ENCODE data around the gene PRRG2.
"Not testable (repeated sequence)": the region's sequence is repeated elsewhere in the genome, so short reads cannot be mapped to it uniquely, and the experiment has no call there.

The PRRG2 gene

DNA sequence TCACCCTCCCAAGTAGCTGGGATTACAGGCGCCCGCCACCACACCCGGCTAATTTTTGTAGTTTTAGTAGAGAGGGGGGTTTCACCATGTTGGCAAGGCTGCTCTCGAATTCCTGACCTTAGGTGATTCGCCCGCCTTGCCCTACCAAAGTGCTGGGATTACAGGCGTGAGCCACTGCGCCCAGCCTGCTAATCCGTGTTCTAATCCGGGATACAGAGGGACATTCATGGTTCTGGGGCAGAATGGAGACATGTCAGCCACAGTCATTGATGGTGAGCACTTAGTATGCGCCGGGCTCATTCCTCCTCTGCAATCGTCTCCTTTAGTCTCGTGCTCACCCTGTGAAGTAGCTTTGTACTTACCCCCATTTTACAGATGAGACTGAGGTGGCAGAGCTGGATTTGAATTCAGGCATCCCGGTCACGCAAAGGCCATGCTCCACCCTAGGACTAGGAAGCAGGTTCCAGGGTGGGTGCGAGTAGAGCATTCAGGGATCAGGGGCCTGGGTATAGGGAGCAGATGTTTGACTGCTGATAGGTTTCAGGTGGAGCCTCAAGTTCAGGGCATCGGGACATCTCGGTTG, 50.6 kb downstream of the PRRG2 start:
- H3K27me3 ChIP-seq (replicated peaks), result no peaks in the 10 kb centered on the region
- H3K4me3 ChIP-seq (ENCODE audit: low read depth, low read length), result no peak overlapping the region
- in situ Hi-C loops (cut with HindIII; ENCODE audit: low pct_ligation_motif_present, low sequenced_read_pairs), result no loop called here
- DNase-seq, result no peak
- H3K36me3 ChIP-seq (replicated peaks), result peaks cover 8% of the 10 kb centered on the region
- TF ChIP-seq, protein P1, sequence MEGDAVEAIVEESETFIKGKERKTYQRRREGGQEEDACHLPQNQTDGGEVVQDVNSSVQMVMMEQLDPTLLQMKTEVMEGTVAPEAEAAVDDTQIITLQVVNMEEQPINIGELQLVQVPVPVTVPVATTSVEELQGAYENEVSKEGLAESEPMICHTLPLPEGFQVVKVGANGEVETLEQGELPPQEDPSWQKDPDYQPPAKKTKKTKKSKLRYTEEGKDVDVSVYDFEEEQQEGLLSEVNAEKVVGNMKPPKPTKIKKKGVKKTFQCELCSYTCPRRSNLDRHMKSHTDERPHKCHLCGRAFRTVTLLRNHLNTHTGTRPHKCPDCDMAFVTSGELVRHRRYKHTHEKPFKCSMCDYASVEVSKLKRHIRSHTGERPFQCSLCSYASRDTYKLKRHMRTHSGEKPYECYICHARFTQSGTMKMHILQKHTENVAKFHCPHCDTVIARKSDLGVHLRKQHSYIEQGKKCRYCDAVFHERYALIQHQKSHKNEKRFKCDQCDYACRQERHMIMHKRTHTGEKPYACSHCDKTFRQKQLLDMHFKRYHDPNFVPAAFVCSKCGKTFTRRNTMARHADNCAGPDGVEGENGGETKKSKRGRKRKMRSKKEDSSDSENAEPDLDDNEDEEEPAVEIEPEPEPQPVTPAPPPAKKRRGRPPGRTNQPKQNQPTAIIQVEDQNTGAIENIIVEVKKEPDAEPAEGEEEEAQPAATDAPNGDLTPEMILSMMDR (IDR thresholded peaks at IDR 0.05; ENCODE audit: low read depth, low read length, missing control alignments), result no peak
- no peak overlapping the region for H3K27ac ChIP-seq

- Histone ChIP-seq H3K27me3 (replicated peaks) (no peaks in the 10 kb centered on the region), H3K36me3 (replicated peaks) (peaks cover 4% of the 10 kb centered on the region), H3K4me3 (ENCODE audit: low read depth, low read length) (no peak overlapping the region), H3K27ac (no peak overlapping the region)
- DNase-seq, result no peak
- TF ChIP-seq, protein P1 (IDR thresholded peaks at IDR 0.05; ENCODE audit: low read depth, low read length, missing control alignments), result no peak
- in situ Hi-C loops (cut with HindIII; ENCODE audit: low pct_ligation_motif_present, low sequenced_read_pairs), result no loop called here
These were observed 51.5 kb downstream of the PRRG2 start for GRCh38 chr19:49632576-49632975.

DNA sequence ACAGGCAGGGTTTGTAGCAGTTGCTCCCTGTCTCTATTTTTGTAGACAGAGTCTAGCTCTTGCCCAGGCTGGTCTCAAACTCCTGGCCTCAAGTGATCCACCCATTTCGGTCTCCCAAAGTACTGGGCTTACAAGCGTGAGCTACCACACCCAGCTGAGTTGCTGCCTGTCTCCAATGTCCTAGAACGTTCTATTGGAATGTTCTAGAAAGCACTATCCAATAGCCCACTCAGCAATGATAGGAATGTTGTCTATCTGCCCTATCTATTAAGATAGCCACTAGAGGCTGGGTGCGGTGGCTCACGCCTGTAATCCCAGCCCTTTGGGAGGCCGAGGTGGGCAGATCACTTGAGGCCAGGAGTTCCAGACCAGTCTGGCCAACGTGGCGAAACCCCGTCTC, 52.2 kb downstream of the PRRG2 start:
- H3K36me3 ChIP-seq (replicated peaks); H3K27me3 ChIP-seq (replicated peaks); H3K4me3 ChIP-seq (ENCODE audit: low read depth, low read length); DNase-seq; in situ Hi-C loops (cut with HindIII; ENCODE audit: low pct_ligation_motif_present, low sequenced_read_pairs); H3K27ac ChIP-seq: not testable (repeated sequence)

GRCh38 chr19:49635530-49636232, 54.6 kb downstream of the PRRG2 start:
- TF ChIP-seq, protein P1 (IDR thresholded peaks at IDR 0.05; ENCODE audit: low read depth, low read length, missing control alignments), result peak; percentile 27
- Histone ChIP-seq H3K36me3 (replicated peaks) (peaks cover 4% of the 10 kb centered on the region), H3K27me3 (replicated peaks) (no peaks in the 10 kb centered on the region), H3K27ac (no peak overlapping the region), H3K4me3 (ENCODE audit: low read depth, low read length) (no peak overlapping the region)
- no peak for DNase-seq
- in situ Hi-C loops (cut with HindIII; ENCODE audit: low pct_ligation_motif_present, low sequenced_read_pairs), result no loop called here

DNA sequence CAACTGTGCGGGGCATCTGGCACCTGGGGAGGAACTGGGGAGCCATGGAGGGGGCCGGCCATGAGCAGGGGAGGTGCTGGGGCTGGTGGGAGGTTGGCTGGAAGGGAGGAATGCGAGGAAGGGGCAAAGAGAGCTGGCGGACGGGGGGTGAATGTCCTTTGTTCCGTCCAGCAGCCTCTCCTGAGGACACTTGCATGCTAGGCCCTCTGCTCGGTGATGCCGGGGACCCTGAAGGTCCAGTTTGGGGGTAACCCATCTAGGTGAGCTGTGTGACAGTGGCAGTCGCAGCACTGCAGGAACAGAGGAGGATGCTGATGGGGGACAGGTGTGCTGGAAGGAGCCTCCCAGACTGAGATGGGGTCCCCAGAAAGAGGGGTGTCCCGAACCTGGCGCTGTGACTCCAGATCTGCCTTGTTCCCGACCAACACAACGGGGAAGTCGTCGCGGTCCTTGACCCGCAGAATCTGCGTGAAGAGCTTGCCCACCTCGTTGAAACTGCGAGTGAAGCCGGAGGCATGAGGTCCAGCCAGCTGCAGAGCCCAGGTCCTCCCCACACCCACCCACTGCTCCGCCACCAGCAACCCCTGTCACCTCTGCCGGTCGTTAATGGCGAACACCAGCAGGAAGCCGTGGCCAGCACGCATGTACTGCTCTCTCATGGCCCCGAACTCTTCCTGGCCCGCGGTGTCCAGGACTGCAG, 55.3 kb downstream of the PRRG2 start:
- no peak for DNase-seq
- no peak overlapping the region for H3K4me3 ChIP-seq (ENCODE audit: low read depth, low read length)
- H3K27ac ChIP-seq, result no peak overlapping the region
- H3K36me3 ChIP-seq (replicated peaks), result peaks cover 4% of the 10 kb centered on the region
- no peaks in the 10 kb centered on the region for H3K27me3 ChIP-seq (replicated peaks)
- TF ChIP-seq, protein P1 (IDR thresholded peaks at IDR 0.05; ENCODE audit: low read depth, low read length, missing control alignments), result no peak
- in situ Hi-C loops (cut with HindIII; ENCODE audit: low pct_ligation_motif_present, low sequenced_read_pairs), result no loop called here
